Measurements from ENCODE around the gene GALNT18.
A peak's percentile ranks its signal among the peaks of the same experiment; 100 is the strongest.

GALNT18 gene

DNA sequence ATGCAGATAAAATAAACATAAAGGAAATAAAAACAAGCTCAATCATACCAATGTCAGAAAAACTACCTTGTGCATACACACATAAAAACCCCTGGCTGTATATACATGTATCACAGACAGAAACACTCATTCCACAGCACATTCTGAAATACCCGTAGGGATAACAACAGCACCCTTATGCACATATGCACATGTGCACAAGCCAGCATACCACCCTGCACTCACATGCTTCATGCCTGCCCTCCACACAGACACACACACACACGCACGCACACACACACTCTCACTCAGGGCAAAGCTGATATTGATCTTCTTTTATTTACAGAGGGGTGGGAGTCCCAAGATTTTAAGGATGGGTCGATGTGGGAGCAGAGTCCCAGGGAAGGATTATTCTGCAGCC lies 360.9 kb downstream of the GALNT18 start:
- DNase-seq: no peak

DNA sequence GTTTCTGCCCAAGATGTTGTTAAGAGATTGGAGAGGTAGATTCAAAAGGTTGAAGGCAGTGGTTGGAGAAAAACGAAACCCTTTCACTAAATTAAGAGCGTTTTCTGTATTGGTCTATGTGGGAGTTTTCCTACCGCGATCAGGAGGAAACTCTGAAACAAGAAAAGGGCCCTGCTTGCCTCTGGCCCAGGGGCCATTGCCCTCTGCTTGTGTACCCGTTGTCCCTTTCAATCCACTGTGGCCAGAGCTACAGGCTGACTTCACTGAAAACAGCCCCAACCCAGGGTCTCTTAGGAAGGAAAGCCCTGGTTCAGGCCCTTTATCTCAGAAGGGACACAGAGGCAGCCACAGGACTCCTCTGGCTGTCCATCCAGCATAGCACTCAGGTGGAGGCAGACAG lies 367.8 kb downstream of the GALNT18 start:
- DNase-seq: no peak

DNA sequence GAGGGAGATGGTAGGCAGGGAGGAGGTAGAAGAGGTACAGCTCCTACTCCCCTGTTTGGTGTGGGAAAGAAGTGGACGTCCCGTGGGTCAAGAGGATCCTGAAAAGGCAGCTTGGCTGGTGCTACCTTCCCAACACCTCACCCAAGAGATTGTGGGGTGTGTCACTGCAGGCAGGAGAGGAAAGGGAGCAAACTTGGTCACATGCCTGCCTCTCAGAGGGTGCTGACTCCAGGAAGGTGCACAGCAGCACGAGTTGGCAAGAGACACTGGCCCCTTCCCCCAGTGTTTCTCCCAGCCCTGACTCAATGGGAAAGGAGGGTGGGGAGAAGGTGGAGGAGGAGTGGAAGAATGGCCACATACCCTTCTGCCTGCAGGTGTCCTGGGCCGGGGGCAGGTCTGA lies 368.3 kb downstream of the GALNT18 start:
- DNase-seq: no peak

DNA sequence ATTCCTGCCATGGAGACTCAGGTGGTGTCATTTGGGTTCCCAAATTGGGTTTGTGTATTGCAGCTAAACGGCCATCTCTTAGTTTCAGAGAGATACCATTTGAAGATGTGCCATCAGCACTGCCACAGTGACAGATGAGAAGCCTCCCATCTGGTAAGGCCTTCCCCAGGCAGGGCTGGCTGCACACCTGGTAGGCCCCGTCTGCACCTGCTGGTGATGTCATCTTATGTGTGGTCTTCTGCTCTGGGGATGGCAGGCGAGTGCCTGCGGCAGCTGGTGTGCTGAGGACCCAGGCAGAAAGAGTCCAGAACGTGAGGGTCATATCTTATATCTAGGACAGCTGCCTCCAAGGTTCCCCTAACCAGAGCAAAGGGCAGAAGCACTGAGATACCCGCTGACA lies 369.4 kb downstream of the GALNT18 start:
- no peak for DNase-seq

DNA sequence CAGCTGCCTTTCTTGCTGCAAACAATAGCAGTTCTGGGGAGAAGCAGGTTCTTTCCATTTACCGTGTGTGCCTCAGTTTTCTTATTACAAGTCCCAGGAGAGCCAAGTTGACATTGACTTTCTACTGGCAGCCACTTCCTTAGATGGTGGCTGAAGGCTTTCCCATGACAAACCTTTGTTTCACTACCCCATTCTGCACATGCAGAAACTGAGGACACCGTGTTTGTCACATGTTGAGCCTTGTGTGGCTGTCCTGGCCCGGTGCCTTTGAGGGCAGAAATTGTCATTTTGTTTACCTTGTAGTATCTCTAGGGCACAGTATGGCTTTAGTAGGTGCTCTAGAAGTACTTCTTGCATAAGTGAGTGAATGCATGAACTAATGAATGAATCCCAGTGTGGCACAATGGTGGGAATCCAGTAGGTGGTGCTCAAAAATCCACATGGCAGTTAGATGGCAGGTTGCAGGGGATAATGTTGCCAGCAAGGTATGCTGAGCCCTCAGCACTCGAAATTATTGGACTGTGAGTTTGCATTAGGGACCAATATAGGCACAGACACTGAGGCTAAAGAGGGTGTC lies 370.3 kb downstream of the GALNT18 start:
- DNase-seq: no peak

DNA sequence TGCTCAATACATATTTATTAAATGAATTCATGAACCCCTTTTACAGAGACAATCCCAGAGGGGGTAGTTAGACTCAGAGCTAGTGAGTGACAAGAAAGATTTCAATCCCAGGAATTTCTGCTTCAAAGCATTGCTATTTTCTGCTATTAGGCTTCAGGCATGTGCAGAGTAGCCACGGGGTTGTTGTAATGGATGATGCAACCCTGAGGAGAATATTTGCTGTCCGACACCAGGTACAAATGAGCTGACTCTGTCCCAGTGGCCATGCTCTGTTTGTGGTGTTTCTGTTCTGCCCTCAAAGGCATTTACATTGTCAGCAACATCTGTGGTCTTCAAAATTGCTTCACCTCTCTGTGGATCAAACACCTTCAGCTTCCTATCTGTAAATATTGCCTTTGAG lies 371.3 kb downstream of the GALNT18 start:
- no peak for DNase-seq

DNA sequence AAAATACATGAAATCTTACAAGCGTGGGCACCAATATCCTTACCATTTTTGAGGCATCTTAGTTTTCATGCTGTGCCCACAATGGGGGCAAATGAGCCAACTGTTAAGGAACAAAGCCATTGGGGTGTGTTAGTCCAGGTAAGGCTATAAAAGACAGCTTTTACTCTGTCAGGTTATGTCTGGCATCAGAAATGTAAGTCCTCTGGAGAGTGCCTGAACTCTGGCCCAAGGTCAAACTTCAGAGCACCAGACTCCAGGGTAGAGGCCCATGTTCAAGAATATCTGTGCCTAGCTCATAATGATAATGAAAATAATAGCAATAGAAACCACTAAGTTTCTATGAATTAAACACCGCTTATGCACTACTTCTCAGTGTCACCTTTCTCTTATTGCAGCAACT lies 374.2 kb downstream of the GALNT18 start:
- no peak for DNase-seq

DNA sequence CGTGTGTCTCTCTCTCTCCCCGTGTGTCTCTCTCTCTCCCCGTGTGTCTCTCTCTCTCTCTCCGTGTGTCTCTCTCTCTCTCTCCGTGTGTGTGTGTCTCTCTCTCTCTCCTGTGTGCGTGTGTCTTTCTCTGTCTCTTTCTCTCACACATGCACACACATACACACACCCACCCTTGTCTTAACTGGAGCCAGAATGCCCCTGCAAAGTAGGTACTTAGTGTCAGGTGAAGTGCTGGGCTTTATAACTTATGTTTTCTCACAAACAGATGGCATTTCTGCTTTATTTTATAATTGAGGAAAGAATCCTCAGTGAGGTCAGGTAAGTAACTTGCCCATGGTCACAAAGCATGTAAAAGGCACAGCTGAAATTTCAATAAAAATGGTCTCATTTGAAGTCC lies 374.7 kb downstream of the GALNT18 start:
- DNase-seq: no peak

DNA sequence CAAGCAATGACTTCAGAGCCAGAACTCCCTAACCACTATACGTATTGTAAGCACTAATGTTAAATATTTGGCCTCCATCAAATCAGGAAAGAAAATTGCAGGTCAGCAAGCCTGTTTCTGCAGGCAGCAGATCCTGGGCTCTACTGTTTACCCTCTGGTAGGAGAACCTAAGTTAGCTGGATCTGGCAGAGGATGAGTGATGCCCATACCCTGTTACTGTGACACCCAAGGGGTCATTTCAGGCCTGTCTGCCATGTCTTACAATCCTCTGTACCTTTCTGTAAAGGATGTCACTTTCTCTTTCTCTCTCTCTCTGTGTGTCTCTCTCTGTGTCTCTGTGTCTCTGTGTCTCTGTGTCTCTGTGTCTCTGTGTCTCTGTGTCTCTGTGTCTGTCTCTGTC lies 375.6 kb downstream of the GALNT18 start:
- DNase-seq: no peak

DNA sequence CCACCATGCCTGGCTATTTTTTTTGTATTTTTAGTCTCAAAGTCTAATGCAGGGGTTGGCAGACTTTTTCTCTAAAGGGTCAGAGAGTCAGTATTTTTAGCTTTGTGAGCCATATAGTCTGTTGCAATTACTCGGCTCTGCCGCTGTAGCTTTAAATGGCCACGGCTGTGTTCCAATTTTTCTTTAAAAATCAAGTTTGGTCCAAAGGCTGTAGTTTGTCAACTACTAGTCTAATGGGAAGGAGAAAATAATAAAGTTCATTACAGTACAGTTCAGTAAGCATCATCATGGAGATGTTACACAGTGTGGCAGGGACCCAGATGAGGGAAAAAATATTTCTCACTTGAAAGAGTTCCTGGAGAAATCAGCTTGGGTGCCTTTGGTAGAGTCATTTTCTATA lies 376.4 kb downstream of the GALNT18 start:
- no peak for DNase-seq

DNA sequence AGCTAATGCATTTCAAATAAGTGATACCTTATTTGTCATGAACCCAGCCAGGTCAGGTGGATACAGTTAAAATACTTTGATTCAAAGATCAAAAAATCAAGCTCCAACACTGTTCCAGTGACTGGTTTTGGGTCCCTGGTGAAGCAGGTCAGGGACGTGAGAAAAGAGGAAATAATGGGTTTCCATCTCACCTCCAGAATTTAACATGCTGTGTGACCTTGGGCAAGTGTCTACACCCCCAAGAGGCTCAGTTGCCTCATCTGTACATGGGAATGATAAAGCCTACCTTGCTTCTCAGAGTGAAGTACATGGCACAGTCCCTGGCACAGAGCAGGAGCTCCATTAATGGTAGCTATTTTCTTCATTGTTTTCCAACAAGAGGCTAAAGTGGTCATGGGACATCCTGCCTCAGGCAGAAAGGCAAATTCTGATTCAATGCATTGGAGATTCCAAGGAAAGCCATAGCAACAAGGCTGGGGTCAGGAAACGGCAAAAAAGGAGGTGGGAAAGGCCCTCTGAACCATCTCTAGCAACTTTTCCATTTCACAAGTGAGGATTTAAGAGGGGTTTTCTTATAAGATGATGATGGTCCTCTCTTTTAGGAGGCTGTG lies 377.2 kb downstream of the GALNT18 start:
- no peak for DNase-seq

DNA sequence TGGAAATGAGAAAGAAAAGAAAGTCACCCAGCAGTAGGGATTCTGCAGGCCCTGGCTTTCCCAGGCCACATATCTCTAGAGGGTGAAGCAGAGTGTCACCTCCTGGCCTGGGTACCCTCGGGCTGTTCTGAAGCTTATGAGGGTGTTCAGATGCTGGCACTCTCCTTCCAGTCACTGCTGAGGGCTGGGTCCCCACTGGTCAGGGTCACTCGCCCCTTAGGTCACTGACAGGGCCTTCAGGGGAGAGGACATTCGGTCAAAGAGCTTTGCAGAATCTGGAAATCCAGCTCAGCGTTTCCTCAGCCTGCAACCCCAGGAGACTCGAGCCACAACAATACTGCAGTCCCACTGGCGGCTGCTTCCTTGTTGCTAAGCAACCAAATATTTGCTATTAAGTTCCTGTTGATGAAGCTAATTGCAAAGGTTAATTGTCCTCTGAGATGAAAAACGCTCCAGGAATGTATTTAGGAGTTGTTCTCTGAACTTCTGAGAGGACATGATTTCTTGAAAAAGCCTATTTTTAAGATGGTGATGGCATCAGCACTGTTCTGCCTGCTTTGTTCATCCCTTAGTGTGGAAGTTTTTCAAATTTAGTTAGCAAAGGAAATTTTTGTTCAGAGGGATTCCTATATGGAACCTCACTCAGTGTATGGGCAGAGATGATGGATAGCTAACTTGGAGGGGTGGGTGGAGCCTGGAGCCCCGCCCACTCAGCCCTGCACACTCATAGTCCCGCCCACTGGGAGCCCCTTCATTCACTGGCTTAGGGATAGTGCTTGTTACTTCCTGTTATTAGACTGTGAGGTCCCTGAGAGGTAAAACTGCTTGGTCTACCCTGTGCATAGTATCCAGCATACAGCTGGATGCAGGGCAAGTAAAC lies 378.0 kb downstream of the GALNT18 start:
- peak in 3 of 5 donors; percentile 16 to 49 (median 32) for DNase-seq

DNA sequence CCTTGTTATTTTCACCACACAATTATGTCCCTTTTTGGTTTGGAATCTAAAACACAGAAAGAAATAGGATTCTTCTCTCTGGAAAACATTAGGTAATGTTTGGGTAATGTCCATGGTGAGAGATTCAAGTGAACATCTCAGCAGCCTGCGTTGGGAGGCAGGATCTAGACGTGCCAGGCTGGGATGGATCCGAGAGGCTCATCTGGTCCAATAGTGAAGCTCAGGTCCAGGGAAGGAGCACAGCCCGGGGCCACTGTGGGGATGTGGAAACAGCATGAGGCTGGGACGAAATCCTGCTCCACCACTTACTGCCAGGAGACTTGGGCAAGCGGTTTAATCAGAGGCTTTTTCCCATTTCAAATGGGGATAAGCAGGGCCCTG lies 378.6 kb downstream of the GALNT18 start:
- no peak for DNase-seq

DNA sequence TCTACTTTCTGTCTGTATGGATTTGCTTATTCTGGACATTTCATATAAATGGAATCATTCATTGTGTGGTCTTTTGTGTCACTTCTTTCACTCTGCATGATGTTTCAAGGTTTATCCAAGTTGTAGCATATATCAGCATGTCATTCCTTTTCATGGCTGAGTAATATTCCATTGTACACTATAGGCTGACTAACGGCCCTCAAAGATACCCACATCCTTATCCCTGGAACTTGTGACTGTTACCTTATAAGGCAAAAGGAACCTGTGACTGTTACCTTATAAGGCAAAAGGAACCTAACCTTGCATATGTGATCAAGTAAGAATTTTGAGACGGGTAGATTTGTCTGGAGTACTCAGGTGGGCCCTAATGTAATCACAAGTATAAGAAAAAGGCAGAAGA lies 380.5 kb downstream of the GALNT18 start:
- no peak for DNase-seq

DNA sequence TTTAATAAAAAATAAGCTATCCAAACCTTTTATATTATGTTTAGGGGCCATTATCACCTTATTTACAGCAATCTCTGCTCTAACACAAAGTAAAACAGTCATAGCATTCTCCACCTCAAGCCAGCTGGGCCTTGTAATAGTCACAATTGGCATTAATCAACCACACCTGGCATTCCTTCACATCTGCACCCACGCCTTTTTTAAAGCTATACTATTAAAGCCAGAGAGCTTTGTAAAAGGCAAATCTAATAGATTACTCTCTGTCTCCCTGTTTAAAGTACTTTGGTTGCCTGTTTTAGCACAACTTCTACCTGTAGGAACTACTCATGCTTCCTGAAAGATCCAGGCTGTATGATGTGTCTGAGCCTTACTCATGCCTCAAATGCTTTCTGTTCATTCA lies 381.8 kb downstream of the GALNT18 start:
- DNase-seq: no peak

DNA sequence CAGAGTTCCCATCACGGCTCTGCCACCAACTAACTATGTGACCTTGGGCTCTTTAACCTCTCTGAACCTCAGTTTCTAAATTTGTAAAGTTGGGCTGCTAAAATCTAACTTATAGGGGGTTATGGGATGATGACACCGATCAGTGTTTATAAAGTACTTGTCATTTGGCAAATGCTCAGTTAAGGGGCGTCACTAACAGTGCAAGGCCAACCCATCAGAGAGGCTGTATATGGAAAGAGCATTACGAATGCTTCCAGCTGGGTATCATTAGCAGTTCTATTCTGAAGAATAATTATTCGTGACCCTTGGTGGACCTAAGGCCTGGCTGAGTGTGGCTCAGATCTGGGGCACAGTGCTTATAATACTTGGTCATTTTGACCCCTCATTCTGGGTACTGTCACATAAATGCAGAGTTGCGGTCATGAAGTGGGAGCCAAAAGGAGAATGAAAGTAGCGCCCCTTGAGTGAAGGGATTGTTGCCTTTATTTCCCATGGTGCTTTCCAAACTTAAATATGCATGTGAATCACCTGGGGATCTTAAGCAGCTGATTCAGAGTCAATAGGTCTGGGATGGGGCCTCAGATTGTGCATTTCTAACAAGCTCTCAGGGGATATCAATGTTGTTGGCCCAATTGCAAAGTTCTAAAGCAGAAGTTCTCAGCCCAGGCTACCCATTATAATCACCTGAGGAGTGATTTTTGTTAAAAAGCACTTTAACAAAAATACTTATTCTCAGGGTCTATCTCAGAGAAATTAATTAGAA lies 384.6 kb downstream of the GALNT18 start:
- no peak for DNase-seq

DNA sequence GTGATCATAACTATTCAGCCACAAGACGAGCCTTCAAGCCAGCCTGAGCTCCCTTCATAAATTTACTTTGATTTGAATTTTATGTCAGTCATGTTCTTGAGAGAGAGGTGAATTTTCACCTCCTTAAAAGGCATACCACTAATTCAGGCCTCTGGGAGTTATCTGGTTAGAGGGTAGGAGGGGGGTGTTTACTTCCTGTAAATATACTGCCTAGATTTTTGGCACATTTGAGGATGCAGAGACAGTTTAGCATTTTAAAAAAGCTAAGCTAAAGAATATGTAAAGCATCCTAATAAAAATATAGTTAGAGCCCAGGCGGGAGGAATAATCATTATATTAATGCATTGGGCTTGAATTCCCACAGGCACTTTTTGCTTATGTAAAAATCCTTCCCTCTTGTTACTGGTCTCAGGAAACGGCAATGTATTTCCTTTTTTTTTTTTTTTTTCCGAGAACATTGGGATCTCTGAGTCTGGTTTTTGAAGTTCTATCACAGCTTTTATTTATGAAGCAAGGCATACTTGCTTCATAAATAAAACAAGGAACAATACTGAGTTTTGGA lies 385.2 kb downstream of the GALNT18 start:
- no peak for DNase-seq

DNA sequence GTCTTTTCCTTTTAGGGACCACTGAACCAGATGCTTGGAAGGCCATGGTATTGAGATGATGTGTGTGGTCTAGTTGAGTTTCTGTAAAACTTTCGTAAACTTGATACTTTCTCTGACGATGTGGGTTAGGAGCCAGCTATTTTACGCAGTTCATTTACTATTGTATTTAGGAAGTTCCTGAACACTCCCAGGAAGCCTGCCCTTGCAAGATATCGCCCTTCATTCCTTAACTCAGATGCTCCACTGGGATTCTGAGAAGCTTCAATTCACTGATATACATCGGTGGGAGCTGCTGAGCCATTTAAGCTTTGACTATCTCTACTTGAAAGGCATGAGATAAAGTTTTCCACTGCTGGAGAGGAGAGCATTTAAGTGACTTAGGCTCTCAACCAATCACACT lies 390.0 kb downstream of the GALNT18 start:
- DNase-seq: no peak

DNA sequence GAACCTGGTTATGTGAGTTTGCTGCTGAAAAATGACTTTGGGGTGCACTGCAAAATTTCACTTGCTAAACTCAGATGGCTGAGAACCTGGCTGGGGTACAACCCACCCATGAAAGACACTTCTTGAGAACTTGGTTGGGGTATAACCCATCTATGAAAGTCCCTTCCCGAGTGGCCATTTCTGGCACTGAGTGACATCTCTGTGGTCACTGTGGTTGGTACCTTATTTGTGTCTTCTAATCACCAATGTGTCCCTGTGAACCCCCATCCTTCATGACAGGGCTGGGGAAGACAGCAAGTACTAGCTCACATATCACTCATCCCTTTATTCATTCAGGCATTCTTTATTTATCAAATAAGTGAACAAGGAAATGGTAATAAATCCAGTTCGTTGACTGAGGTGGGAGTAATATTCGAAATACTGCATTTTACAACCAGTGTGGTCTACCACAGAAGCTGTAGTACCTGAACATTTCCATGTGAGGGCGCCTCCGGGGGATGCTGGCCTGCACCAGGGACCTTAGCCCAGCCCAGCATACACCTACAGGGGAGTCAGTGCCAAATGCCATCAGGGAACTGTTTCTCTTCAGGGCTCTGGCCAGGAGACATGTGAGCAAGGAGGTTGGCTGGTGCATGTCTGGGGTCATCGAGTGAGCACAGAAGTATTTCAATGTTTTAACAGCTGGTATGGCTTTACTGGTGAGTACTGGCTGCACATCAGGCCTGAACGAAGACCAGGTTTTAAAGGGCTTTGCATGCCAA lies 390.8 kb downstream of the GALNT18 start:
- peak in 1 of 5 donors; percentile 9 for DNase-seq

DNA sequence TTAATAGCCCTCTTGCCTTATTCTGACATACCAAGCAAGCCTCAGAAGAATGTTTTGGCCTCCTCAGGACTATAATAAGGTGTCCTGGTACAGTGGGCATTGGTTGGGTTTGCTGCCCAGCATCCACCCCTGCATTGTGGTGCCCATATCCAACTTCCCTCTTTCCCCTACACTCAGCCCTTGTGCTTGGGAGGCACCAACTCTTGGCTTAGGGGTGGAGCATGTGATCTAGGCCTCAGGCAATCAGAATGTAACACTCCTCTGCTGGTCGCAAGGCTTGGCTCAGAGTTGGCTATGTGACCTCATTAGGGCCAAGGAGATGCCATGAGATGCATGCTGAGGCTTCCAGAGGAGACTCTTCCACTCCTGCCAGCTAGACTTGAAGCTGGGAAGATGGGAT lies 391.7 kb downstream of the GALNT18 start:
- no peak for DNase-seq

DNA sequence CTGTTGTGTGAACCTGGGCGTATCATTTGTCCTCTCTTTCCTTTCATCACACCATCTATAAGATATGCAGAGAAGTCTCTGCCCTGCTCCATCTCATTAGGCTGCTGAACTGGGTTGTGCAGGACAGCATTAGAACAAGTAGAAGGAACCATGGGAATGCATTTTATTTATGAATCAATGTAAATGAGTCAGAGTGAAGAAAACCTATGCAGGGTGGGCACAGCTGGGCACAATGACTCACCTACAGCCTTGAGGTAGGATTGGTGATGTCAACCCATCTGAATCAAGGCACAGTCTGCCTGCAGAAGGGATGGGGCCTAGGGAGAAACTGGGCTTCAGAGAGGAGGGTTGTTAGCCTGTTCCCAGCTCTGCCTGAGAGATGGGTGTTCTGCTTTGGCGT lies 392.2 kb downstream of the GALNT18 start:
- no peak for DNase-seq

Data from T-helper 1 cell (primary cell).